OCI-LY3 (cell line): Measurements from ENCODE around the gene FREM3.

Experiments
- H2AFZ ChIP-seq: fragments of 200-600, 300-600 bp; shearing (Covaris generic); 2 replicates; pipeline ENCODE4 v1.6.0; 2014; ENCODE audit warnings: antibody characterized with exemption, low read depth, low read length
- H3K27ac ChIP-seq: fragments of 200-600, 300-600 bp; sonication (generic); 2 replicates; pipeline ENCODE4 v1.5.1; 2014; ENCODE audit warnings: mild to moderate bottlenecking, low read length, moderate library complexity, mixed read lengths
- H3K27me3 ChIP-seq: fragments of 200-600, 300-600 bp; sonication (generic); 2 replicates; pipeline ENCODE4 v1.6.1; 2014; ENCODE audit warnings: low read depth, low read length, mixed read lengths
- H3K36me3 ChIP-seq: fragments of 200-600, 300-600 bp; sonication (generic); replicated peaks from 2 replicates; pipeline ENCODE3; 2014; ENCODE audit warnings: low read depth, low read length, mixed read lengths
- H3K4me1 ChIP-seq: fragments of 300-600, 200-600 bp; sonication (generic); 2 replicates; pipeline ENCODE4 v1.6.1; 2014; ENCODE audit warnings: low read length, mixed read lengths
- H3K4me2 ChIP-seq: fragments of 200-600, 300-600 bp; sonication (generic); 2 replicates; pipeline ENCODE4 v1.6.1; 2014; ENCODE audit warnings: low read length, mixed read lengths
- H3K4me3 ChIP-seq: fragments of 300-600, 200-600 bp; sonication (generic); 2 replicates; pipeline ENCODE4 v1.5.1; 2014; ENCODE audit warnings: antibody characterized with exemption, mild to moderate bottlenecking, low read length, moderate library complexity
- H3K79me2 ChIP-seq: fragments of 300-600, 200-600 bp; shearing (Covaris generic); 2 replicates; pipeline ENCODE4 v1.6.1; 2014; ENCODE audit warnings: mild to moderate bottlenecking, low read length, mixed read lengths
- H3K9ac ChIP-seq: fragments of 300-600, 200-600 bp; shearing (Covaris generic); 2 replicates; pipeline ENCODE4 v1.6.0; 2014; ENCODE audit warnings: mild to moderate bottlenecking, low read length, moderate library complexity
- H3K9me3 ChIP-seq: fragments of 200-600, 300-600 bp; shearing (Covaris generic); 2 replicates; pipeline ENCODE4 v1.6.1; 2014; ENCODE audit warnings: low read length, mixed read lengths; ENCODE audit not compliant: insufficient read depth
- H4K20me1 ChIP-seq: fragments of 200-600, 300-600 bp; sonication (generic); 2 replicates; pipeline ENCODE4 v1.6.1; 2016; ENCODE audit warnings: low read length, mixed read lengths; ENCODE audit not compliant: insufficient read depth
- EZH2phosphoT487 ChIP-seq: fragments of 200-600 bp; shearing (Covaris generic); IDR thresholded peaks from 2 replicates; pipeline ENCODE4 v1.6.1; 2018; ENCODE audit warnings: antibody characterized with exemption, mixed run types, low read depth
- TF ChIP-seq, protein P1 (sequence below): fragments of 200-600, 300-600 bp; sonication (generic); IDR thresholded peaks from 2 replicates; pipeline ENCODE4 v1.5.1; 2014; ENCODE audit warnings: antibody characterized with exemption, low read length, low read depth

Gene FREM3

DNA sequence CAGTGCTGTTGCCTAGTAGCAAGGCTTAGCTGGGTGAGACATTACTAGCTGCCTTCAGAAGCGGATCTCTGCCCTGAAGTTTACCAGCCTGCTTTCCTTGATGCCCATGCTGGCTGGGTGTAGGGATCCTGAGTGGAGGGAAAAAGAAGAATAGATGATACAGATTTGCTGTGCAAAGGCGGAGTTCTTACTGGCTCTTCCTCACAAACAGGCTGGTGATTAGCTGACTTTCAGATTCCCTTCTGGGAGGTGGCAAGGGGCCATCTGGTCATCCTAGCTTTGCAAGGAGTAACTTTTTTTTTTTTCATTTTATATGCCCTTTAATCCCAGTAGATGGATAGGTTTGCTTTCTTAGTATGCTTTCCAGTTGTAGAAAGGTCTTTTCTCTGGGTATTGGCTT, 142.2 kb downstream of the FREM3 start:
- no peaks in the 10 kb centered on the region for H3K79me2 ChIP-seq
- H3K9me3 ChIP-seq = no peaks in the 10 kb centered on the region
- no peak for TF ChIP-seq EZH2phosphoT487
- TF ChIP-seq, protein P1, sequence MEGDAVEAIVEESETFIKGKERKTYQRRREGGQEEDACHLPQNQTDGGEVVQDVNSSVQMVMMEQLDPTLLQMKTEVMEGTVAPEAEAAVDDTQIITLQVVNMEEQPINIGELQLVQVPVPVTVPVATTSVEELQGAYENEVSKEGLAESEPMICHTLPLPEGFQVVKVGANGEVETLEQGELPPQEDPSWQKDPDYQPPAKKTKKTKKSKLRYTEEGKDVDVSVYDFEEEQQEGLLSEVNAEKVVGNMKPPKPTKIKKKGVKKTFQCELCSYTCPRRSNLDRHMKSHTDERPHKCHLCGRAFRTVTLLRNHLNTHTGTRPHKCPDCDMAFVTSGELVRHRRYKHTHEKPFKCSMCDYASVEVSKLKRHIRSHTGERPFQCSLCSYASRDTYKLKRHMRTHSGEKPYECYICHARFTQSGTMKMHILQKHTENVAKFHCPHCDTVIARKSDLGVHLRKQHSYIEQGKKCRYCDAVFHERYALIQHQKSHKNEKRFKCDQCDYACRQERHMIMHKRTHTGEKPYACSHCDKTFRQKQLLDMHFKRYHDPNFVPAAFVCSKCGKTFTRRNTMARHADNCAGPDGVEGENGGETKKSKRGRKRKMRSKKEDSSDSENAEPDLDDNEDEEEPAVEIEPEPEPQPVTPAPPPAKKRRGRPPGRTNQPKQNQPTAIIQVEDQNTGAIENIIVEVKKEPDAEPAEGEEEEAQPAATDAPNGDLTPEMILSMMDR = no peak
- no peak overlapping the region for H3K27ac ChIP-seq
- no peaks in the 10 kb centered on the region for H3K27me3 ChIP-seq
- H2AFZ ChIP-seq = no peak overlapping the region
- peaks cover 35% of the 10 kb centered on the region for H3K36me3 ChIP-seq
- peaks cover 20% of the 10 kb centered on the region for H3K4me1 ChIP-seq
- peaks cover 11% of the 10 kb centered on the region for H4K20me1 ChIP-seq
- H3K4me3 ChIP-seq = no peak overlapping the region
- H3K4me2 ChIP-seq = no peak overlapping the region
- H3K9ac ChIP-seq = no peak overlapping the region

DNA sequence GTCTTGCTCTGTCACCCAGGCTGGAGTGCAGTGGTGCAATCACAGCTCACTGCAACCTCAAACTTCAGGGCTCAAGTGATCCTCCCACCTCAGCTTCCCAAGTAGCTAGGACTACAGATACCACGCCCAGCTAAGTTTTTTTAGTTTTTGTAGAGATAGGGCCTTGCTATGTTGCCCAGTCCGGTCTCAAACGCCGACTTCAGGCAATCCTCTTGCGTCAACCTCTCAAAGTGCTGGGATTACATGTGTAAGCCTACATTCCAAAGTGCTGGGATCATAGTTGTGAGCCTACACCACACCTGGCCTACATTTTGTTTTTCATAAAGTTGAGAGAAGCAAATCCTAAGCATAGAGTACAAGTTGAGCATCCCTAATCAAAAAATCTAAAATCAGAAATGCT, 144.8 kb downstream of the FREM3 start:
- H3K27ac ChIP-seq = no peak overlapping the region
- H3K27me3 ChIP-seq = no peaks in the 10 kb centered on the region
- peaks cover 48% of the 10 kb centered on the region for H3K36me3 ChIP-seq
- no peak overlapping the region for H3K4me3 ChIP-seq
- H2AFZ ChIP-seq = no peak overlapping the region
- TF ChIP-seq, protein P1 = no peak
- TF ChIP-seq EZH2phosphoT487 = no peak
- no peak overlapping the region for H3K9ac ChIP-seq
- H4K20me1 ChIP-seq = peaks cover 24% of the 10 kb centered on the region
- peaks cover 27% of the 10 kb centered on the region for H3K4me1 ChIP-seq
- no peaks in the 10 kb centered on the region; the same call in 1 of the 2 replicates for H3K79me2 ChIP-seq
- H3K9me3 ChIP-seq = no peaks in the 10 kb centered on the region
- no peak overlapping the region for H3K4me2 ChIP-seq

DNA sequence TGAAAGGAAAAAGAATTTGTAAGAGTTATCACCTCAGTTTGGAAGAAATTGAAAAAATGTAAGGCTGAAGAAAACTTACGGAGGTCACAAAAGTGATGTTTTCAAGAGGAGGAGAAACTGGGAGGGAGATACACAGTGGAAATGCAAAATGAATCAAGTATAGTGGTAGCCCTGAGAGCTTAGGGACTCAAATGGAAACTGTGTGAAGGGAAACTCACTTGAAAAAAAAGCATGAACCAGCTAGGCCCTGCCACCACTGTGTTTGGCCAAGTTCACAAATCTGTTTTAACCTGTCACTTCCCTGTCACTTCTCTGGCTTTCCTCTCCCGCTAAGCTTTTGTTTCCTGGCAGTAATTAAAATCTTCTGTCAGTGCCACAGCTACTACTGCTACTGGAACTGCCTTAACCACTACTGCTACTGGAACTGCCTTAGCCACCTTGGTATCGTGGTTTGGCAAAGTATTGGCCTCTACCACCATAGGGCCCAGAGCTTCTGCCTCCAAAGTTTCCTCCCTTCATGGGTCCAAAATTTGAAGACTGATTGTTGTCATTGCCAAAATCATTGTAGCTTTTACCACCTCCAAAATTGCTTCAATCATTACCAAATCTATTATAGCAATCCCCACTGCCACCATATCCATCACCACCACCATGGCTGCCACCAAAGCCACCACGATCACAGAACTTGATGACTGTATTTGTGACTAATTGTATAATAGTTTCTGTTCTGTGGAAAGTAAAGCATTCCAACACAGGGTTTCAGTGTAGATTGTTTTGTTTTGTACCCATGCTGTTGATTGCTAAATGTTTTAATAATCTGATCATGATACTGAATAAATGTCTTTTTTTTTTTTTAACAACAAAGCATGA, 145.5 kb downstream of the FREM3 start:
- Histone ChIP-seq H3K27ac (peak overlapping the region; percentile 70), H3K4me2 (peak overlapping the region; percentile 63), H2AFZ (no peak overlapping the region), H4K20me1 (peaks cover 24% of the 10 kb centered on the region), H3K27me3 (no peaks in the 10 kb centered on the region), H3K9ac (no peak overlapping the region; the same call in 1 of the 2 replicates), H3K36me3 (peaks cover 50% of the 10 kb centered on the region), H3K4me1 (peaks cover 27% of the 10 kb centered on the region), H3K4me3 (peak overlapping the region; percentile 8; the same call in 1 of the 2 replicates), H3K79me2 (no peaks in the 10 kb centered on the region; the same call in 1 of the 2 replicates), H3K9me3 (no peaks in the 10 kb centered on the region)
- TF ChIP-seq, protein P1 = no peak

DNA sequence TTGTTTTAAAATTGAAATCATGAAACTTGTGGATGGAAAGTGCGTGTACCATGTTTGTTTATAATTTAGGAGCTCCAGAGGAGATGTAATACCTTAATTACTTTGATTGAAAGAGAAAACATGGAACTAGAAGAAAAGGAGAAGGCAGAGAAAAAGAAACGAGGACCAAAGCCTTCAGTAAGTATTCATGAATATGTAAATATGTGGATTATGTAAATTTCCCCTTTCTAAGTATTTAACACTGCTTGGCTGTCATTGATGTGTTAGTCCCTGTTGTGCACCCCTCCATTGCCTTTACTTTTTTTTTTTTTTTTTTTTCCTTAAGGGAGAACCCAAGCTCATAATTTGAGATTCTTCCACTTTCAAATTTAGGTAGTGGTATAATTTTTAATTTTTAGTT, 150.5 kb downstream of the FREM3 start:
- H3K4me2 ChIP-seq = no peak overlapping the region
- H3K4me1 ChIP-seq = peaks cover 20% of the 10 kb centered on the region
- no peak overlapping the region for H3K27ac ChIP-seq
- H3K9me3 ChIP-seq = no peaks in the 10 kb centered on the region
- TF ChIP-seq, protein P1 = no peak
- TF ChIP-seq EZH2phosphoT487 = no peak
- H2AFZ ChIP-seq = no peak overlapping the region
- no peaks in the 10 kb centered on the region; the same call in 1 of the 2 replicates for H3K79me2 ChIP-seq
- peaks cover 18% of the 10 kb centered on the region for H4K20me1 ChIP-seq
- no peaks in the 10 kb centered on the region for H3K27me3 ChIP-seq
- H3K36me3 ChIP-seq = peaks cover 71% of the 10 kb centered on the region
- H3K9ac ChIP-seq = no peak overlapping the region
- no peak overlapping the region for H3K4me3 ChIP-seq
